Right lobe of liver (tissue), 6 donors: Measurements from ENCODE around the gene PLIN4. TPM values are rescaled to one million over a fixed set of nuclear protein-coding genes. Genes with fewer than 3 reads are reported as not detected.
A peak's percentile ranks its signal among the peaks of the same experiment; 100 is the strongest.
"Not testable (repeated sequence)": the region's sequence is repeated elsewhere in the genome, so short reads cannot be mapped to it uniquely, and the experiment has no call there.

ENCODE experiments used
- ATAC-seq, 4 donors: fragments of 200-7000 bp; cut with Tn5 transposase; one replicate each; pipeline ENCODE4 v1.9.1; 2020; ENCODE audit warnings: mild to moderate bottlenecking in 4 of 4, moderate library complexity in 4 of 4
- DNase-seq, 3 donors: peaks; one replicate each; pipeline ENCODE4 v3.0.0-alpha.2; 2020
- H3K27ac ChIP-seq, 3 donors: fragments of 200-600 bp; one replicate each; pipeline ENCODE4 v1.8.0; 2022
- H3K27me3 ChIP-seq, 2 donors: fragments of 200-600 bp; one replicate each; pipeline ENCODE4 v1.8.0; 2022
- H3K36me3 ChIP-seq, 4 donors: fragments of 200-600 bp; sonication (generic) in 1 of 4; one replicate each; pipeline versions ENCODE4 v1.5.1 to v1.8.0; 2017 to 2022; ENCODE audit warnings: control low read depth in 1 of 4
- H3K4me1 ChIP-seq, 4 donors: fragments of 200-600 bp; sonication (generic) in 1 of 4; one replicate each; pipeline versions ENCODE4 v1.5.1 to v1.8.0; 2017 to 2022; ENCODE audit warnings: control low read depth in 1 of 4
- H3K4me3 ChIP-seq, 3 donors: fragments of 200-600 bp; one replicate each; pipeline ENCODE4 v1.8.0; 2022
- H3K9me3 ChIP-seq, 4 donors: fragments of 200-600 bp; sonication (generic) in 1 of 4; one replicate each; pipeline versions ENCODE4 v1.5.1 to v1.8.0; 2017 to 2022; ENCODE audit warnings: control low read depth in 1 of 4
- CTCF ChIP-seq, 4 donors: fragments of 200-600 bp in 3 of 4; fragments of 450-650 bp in 1 of 4; IDR thresholded peaks; one replicate each; pipeline versions ENCODE4 v1.5.1 to v1.8.0; 2016 to 2022; ENCODE audit warnings: antibody characterized with exemption in 4 of 4, mild to moderate bottlenecking in 2 of 4
- POLR2A ChIP-seq: fragments of 450-650 bp; IDR thresholded peaks from one replicate; pipeline ENCODE4 v1.6.1; 2017; ENCODE audit warnings: antibody characterized with exemption, mild to moderate bottlenecking
- WGBS: methylation state at CpG from one replicate; pipeline ENCODE4 v1.1.6; 2018; ENCODE audit warnings: low coverage, low lambda C conversion rate; ENCODE audit not compliant: insufficient coverage; ENCODE audit errors: missing lambda C conversion rate; 5-methylcytosine and 5-hydroxymethylcytosine counted together
- intact Hi-C, 2 donors: fragments of 100-400 bp; cut with DNase I; formaldehyde crosslinking; loops; one replicate each; pipeline versions ENCODE4 v1.11.2 to v1.14.1; 2022
- long read RNA-seq: library from polyadenylated mRNA; unstranded; transcript quantifications from one replicate; pipeline ENCODE4 v2.0.0, GENCODE V29; 2019
- total RNA-seq, 6 experiments: library from RNA; depleted of rRNA in 2 of 6; stranded (reverse); fragments of >200 nt in 2 of 6; fragmentation: NEBNext Ultra II Directional in 3 of 6; extraction: Animal tissue kit (Norgen Biotek cat#: 25700) in 3 of 6; gene quantifications; one replicate each; pipeline versions ENCODE4 v1.1.0 to v1.2.4, GENCODE V29; 2016 to 2023
- donor health status: DM: no; HTN: yes; CAD: no.
- donor health status: DM: no; HTN: no; CAD: no.
- donor health status: DM: no; HTN: no; CAD: no.
- donor health status: DM: no; HTN: yes; CAD: no.
- donor health status: DM: no; HTN: yes; CAD: no.

Gene PLIN4
- 10 to 100 TPM; 28.4 to 51.2 (median 39.3) TPM for total RNA-seq
- long read RNA-seq, partial matches to known transcripts = 1 of 4 reads
- long read RNA-seq, other reads (novel, unspliced or antisense) = 3 of 4 reads

GRCh38 chr19:4518345-4519171 is at the start of gene PLIN4:
Gene PLIN4, minus strand, starts transcription at chr19:4518486. Its CDS starts 214 bp downstream, at chr19:4518272.
- ATAC-seq (peak; percentile 72 to 89 (median 83)), DNase-seq (peak; percentile 89 to 95 (median 95))
- no peaks in the 10 kb centered on the region for H3K9me3 ChIP-seq
- H3K4me1 ChIP-seq = peaks cover 0 to 68% (median 31%) of the 10 kb centered on the region in 4 donors
- TF ChIP-seq CTCF (IDR thresholded peaks at IDR 0.05) (peak in 1 of 4 donors; percentile 1), POLR2A (peak; percentile 97)
- H3K27ac ChIP-seq = peak within 1 kb of the TSS in 2 of 3 donors; percentile 28 to 47
- H3K36me3 ChIP-seq = peaks cover 0 to 23% (median 8%) of the 10 kb centered on the region in 4 donors
- peak within 1 kb of the TSS in 2 of 3 donors; percentile 26 to 37 for H3K4me3 ChIP-seq
- intact Hi-C loops = no loop called here
- no peaks in the 10 kb centered on the region for H3K27me3 ChIP-seq
- WGBS = 44% methylated on average over 16 of the region's 34 CpGs

- Histone ChIP-seq H3K4me1 (no peaks in the 10 kb centered on the region), H3K9me3 (no peaks in the 10 kb centered on the region), H3K4me3 (no peak overlapping the region), H3K36me3 (no peaks in the 10 kb centered on the region), H3K27ac (no peak overlapping the region), H3K27me3 (no peaks in the 10 kb centered on the region)
- ATAC-seq (peak; percentile 68 to 83 (median 71)), DNase-seq (peak in 2 of 3 donors; percentile 61 to 62)
- peak; percentile 56 to 72 (median 64) for TF ChIP-seq CTCF (IDR thresholded peaks at IDR 0.05)
- TF ChIP-seq POLR2A = no peak
- intact Hi-C loops = no loop called here
- WGBS = 37% methylated on average over 6 of the region's 14 CpGs
These were observed 49.3 kb upstream of the PLIN4 start for GRCh38 chr19:4567584-4568071.

GRCh38 chr19:4566402-4567051 is 48.2 kb upstream of the PLIN4 start:
- intact Hi-C loops = no loop called here
- TF ChIP-seq CTCF (IDR thresholded peaks at IDR 0.05) = no peak
- TF ChIP-seq POLR2A = no peak
- Histone ChIP-seq H3K4me3 (no peak overlapping the region), H3K4me1 (no peaks in the 10 kb centered on the region), H3K9me3 (no peaks in the 10 kb centered on the region), H3K27ac (no peak overlapping the region), H3K27me3 (no peaks in the 10 kb centered on the region), H3K36me3 (no peaks in the 10 kb centered on the region)
- no peak for ATAC-seq
- no peak for DNase-seq
- 72% methylated on average over 16 of the region's 35 CpGs for WGBS

- H3K27me3 ChIP-seq, H3K4me1 ChIP-seq, H3K27ac ChIP-seq, intact Hi-C loops, H3K36me3 ChIP-seq, H3K4me3 ChIP-seq, H3K9me3 ChIP-seq, DNase-seq: not testable (repeated sequence)
- ATAC-seq = peak in 3 of 4 donors; percentile 33 to 38 (median 35)
- 53% methylated on average over 5 of the region's 5 CpGs for WGBS
These were observed 45.3 kb upstream of the PLIN4 start for GRCh38 chr19:4563562-4563961.

- H3K4me3 ChIP-seq, DNase-seq, intact Hi-C loops, H3K27me3 ChIP-seq, H3K36me3 ChIP-seq, H3K4me1 ChIP-seq, H3K9me3 ChIP-seq: not testable (repeated sequence)
- 60% methylated on average over 6 of the region's 7 CpGs for WGBS
- H3K27ac ChIP-seq = peak overlapping the region in 1 of 3 donors; percentile 47
- ATAC-seq = peak; percentile 26 to 62 (median 51)
These were observed 43.8 kb upstream of the PLIN4 start for GRCh38 chr19:4562085-4562484.
